ENCODE data around the gene ZNF436.

Gene ZNF436

DNA sequence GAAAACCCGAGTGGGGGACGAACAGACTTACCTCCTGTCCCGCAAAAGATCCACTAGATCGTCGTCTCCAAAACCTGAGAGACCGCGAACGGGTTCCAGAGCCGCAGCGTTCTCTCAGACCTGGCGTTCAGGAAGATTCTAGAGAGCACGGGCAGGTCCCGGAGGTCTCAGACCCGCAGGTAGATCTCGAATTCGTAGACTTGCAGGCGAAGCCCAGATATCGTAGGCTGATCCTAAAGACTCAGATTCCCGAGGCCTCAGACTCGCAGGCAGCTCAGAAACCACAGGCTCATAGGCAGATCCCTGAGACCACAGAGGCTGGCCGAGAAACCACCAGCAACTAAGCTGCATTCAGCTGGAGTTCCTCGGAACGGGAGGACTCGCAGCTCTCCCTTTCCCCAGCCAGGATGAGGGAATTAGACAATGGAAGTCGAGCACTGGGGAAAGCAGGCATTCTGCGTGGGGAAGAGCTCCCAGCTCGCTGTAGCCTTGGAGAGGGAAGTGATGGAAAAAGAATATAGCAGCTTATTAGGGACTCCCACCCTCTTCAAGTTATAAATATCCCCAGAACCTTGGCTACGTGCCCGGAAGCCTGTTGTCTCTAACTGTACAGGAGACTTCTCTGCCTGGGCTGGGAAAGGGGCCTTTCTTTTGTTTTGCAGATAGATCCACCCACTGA lies at the start of gene ZNF436:
ZNF436 (minus strand) TSS at position 502 of the 679 bp plus-strand sequence. CDS start 1,831 bp downstream, outside the sequence.
- DNase-seq, result peak; percentile 37

- no peak for DNase-seq
These were observed 49.5 kb upstream of the ZNF436 start for GRCh38 chr1:23419180-23419579.

DNA sequence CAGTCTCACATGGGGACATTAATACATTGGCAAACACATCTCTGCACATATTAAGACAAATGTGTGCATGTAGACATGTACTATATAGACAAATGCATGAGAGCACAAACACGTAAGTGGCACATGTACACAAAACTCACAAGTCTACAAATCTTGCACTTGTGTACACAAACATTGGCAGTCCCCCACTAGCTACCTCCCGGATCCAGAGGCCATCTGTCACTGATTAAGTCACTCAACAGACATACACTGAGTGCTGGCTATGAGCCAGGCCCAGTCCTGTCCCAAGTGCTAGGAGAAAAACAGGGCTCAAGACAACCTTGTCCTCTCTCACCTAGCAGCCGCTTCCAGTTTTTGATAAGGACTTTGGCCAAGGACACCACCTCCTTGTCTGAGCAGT lies 47.9 kb upstream of the ZNF436 start:
- DNase-seq, result no peak

GRCh38 chr1:23416964-23417363 lies 47.3 kb upstream of the ZNF436 start:
- DNase-seq, result no peak

DNA sequence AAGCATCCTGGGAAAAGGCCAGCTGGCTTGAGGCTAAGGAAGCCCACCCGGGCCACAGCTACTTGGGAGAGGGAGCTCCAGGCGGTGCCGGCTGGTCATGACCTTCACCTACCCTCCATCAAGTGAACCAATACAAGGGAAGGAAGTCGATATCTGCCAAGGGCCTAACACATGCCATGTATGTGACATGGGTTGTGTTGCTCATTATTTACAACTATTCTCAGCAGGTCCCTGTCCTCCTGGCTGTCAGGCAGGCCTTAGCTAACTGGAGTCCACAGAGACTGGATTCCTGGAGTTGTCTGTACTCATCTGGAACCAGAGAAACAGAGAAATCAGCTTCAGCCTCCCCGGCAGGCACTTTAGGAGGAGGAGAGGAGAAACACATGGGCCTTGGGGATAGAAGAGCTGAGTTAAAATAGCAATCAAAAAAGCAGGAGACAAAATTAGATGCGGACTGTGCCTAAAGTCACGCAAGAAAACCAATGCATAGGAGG lies 39.2 kb upstream of the ZNF436 start:
- no peak for DNase-seq

GRCh38 chr1:23407016-23407630 lies 37.5 kb upstream of the ZNF436 start:
- no peak for DNase-seq

DNA sequence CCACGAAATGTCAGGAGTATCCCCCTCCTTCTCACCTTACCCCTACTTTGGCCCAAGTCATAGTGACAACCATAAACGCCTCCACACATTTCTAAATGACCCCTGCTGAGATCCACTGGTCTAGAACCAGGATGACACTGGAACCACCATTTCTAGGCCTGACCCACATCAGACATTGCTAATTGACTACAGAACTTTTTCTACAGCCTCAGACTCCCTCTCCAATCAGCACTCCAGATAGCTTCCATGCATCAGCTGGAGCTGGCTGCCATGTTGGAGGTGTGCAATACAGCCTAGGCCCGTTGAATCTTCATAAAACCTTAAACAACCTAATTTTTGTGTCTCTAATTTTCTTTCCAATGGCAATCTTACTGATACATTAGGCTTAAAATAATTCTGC lies 36.3 kb upstream of the ZNF436 start:
- no peak for DNase-seq

GRCh38 chr1:23403735-23404486 lies 34.3 kb upstream of the ZNF436 start:
- peak; percentile 86 for DNase-seq

GRCh38 chr1:23403355-23403734 lies 33.7 kb upstream of the ZNF436 start:
- no peak for DNase-seq

DNA sequence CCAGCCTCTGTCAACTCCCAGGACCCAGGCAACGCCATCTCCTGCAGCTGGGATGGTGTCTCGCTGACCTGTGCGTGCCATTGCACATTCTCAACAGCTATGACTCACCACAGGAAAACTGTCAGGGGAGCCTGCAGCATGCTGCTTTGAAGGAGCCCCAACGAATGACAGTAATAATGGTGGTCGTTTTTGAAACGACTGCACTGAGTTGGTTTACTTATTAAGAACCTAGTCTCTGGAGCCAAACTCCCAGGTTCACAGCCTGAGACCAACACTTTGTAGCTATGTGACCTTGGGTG lies 33.4 kb upstream of the ZNF436 start:
- no peak for DNase-seq

DNA sequence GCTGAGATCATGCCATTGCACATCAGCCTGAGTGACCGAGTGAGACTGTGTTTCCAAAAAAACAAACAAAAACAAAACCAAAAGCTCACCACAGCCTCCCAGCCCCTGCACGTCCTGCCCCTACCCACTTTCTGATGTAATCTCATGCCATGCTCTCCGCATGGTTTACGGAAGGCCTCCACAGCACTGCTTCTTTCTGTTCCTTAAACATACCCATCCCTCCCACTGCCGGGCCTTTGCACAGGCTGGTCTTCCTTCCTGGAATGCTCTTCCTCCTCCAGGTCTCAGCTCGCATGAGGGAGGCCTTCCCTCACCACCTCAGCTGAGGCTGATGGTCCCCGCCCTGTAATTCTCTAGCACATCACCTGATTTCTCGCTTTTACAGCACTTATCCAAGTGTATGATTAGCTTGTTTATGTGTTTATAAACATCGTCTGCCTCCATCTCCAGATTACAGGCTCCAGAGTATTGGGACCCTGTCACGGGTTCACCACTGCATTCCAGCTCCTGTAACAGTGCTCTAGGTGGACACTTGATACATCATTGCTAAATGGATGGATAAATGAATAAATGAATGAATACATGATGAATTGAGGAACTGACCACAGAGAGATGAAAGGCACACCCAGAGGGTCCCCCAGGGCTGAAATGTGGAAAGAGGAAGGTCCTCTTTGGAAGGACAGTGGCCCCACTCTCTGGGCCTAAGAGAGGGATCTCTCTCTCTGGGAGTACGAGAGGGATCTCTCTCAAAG lies 32.8 kb upstream of the ZNF436 start:
- DNase-seq, result no peak

DNA sequence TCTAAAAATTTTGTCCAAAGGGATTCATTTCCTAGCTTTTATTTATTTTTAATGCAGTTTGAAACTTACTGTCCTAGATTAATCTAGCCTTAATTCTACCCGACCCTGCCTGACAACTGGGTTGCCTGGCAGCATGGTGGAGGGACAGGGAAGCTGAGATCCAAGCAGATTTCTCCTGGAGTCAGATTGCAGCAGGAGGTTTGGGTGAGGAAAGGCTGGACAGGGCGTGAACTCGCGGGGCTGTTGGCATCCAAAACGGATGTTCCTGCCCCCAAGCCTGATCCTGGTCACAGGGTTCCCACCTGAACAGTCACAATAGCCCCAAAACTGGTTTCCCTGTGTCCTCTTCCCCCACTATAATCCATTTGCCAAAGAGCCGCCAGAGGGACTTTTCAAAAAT lies 31.7 kb upstream of the ZNF436 start:
- DNase-seq, result no peak

DNA sequence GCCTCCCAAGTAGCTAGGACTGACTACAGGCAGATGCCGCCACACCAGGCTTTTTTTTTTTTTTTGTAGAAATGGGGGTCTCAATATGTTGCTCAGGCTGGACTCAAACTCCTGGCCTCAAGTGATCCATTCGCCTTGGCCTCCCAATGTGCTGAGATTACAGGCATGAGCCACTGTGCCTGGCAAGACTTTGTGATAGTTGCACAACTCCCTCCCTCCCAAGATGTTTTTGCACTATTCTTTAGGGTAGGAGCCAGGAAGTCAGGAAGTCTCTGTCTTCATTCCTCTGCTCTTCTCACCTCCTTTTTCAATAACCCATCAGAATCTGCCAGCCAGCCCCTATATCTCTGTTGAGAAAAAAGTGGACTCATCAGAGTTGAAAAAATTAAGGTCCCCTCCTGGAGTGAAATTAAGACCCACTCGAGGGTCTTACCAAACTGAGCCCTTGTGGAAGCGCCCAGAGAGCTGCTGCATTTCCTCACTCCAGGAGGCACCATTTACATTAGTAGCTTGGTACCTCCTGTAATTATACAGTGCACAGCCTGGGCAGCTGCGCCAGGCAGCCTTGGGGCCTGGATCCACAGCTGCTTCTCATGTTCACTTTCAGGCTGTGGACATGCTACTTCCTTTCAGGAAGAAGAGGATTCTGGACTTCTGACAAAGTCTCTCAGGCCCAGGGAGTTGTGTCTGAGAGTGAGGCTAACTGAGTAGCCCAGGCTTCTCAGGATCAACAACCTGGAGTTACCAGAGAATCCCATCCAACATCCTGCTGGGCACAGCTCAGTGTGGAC lies 30.9 kb upstream of the ZNF436 start:
- DNase-seq, result no peak

- no peak for DNase-seq
These were observed 29.6 kb upstream of the ZNF436 start for GRCh38 chr1:23399229-23399628.

DNA sequence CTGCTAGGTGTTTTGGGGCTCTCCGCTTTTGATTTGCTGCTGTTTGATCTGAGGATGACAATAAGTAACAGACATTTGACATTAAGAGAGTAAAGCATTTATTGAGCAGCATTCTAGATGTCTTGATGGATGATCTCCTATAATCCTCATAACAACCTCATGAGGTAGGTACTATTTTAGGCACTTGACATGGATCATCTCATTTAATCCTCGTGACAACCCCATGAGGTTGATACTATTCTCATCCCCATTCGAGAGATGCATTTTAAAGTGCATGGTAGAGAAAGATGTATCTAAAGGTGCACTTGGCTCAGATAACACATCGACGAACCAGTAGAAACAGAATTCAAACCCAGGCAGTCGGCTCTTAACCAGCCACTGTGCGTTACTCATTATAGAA lies 28.3 kb upstream of the ZNF436 start:
- no peak for DNase-seq

DNA sequence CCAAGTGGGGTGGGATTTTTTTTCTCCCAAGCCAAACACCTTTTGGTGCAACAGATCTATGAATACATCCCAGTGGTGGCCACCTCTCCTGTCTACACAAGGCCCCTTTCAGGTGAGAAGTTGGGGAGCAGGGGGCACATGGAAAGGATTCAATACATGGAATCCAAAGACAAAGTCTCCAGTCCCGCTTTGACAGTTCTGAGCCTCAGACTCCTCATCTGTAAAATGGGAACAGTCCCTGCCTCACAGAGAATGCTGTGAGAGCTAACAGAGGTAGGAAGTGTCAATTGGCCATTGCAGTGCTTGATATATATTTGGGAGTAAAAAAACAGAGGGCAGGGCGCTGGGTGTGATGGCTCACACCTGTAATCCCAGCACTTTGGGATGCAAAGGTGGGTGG lies 26.7 kb upstream of the ZNF436 start:
- DNase-seq, result no peak

GRCh38 chr1:23395849-23396248 lies 26.2 kb upstream of the ZNF436 start:
- DNase-seq, result no peak

DNA sequence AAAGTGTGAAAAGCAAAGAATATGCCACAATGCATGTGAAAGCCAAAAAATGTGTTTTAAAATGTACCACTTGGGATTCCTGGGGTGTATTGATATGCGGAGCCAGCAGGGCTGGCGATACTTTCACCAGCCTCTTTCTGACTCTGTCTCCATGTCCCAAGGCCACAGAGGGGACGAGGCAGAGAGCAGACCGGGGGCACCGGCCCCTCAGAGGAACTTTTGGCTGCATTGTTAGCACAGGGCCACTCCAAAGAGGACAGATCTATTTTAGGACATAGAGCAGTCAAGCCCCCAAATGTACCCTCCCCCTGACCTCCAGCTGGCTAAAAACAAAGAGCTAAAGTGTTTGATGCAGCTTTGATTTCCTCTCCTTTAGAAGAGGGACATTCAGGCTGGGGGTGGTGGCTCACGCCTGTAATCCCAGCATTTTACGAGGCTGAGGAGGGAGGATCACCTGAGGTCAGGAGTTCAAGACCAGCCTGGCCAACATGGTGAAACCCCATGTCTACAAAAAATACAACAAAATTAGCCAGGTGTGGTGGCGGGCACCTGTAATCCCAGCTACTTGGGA lies 25.6 kb upstream of the ZNF436 start:
- DNase-seq, result no peak

- no peak for DNase-seq
These were observed 25.0 kb upstream of the ZNF436 start for GRCh38 chr1:23394684-23395083.

DNA sequence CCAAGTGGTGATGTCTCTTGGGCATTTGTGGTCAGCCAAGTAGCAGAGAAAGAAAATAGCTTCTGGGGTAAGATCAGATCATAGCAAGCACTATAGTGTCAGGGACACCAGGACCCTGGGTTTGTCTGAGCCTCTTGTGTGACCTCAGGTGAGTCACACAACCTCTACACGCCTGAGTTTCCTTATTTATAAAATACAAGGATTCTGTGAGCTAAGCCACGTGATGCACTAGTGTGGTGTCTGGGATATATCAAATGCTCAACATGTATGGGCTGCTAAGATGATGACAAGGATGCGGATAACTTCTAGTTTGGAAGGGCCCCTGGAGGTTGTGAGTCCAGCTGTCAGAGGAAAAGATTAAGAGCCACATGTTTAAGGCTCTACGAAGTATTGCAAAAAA lies 24.5 kb upstream of the ZNF436 start:
- no peak for DNase-seq

GRCh38 chr1:23393706-23394105 lies 24.1 kb upstream of the ZNF436 start:
- DNase-seq, result no peak

DNA sequence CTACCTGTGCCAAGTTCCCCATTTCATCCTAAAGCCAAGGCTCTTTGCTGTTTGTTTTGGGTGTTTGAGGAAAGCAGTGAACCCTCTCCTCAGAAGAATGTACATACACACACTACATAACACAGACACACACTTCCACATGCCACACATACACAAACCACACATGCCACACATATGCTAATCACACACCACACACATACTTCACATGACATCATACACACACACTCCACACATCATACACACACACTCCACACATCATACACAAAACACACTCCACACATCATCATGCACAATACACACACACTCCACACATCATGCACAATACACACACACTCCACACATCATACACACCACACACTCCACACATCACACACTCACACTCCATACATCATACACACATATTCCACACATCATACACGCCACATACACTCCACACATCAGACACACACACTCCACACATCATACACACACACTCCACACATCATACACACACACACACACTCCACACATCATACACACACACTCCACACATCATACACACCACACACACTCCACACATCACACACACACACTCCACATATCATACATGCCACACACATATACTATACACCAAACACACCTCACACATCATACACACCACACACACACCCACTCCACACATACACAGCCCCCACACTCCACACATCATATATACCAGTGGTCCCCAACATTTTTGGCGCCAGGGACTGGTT lies 22.7 kb upstream of the ZNF436 start:
- DNase-seq, result no peak

Data from stimulated activated CD4-positive, alpha-beta T cell treated with anti-CD3 and anti-CD28 coated beads, Interleukin-1b, Interleukin-23, amount 100 ng/mL, for 48 hours (primary cell).